HL-60 (cell line): Measurements from ENCODE around the gene ABL2.
"Not testable (repeated sequence)": the region's sequence is repeated elsewhere in the genome, so short reads cannot be mapped to it uniquely, and the experiment has no call there.

Experiments
- DNase-seq, 2 experiments: peaks; one replicate each; pipeline ENCODE4 v3.0.0-alpha.2; 2010 to 2020; ENCODE audit warnings: low read depth in 1 of 2, low spot score in 1 of 2
- H3K27ac ChIP-seq: fragments of 250-450 bp; sonication (Bioruptor Pico); replicated peaks from 2 replicates; pipeline ENCODE4 v1.5.1; 2020; ENCODE audit warnings: mild to moderate bottlenecking, moderate library complexity
- H3K27me3 ChIP-seq: fragments of 250-450 bp; sonication (Bioruptor Pico); 2 replicates; pipeline ENCODE4 v1.5.1; 2021; ENCODE audit warnings: mild to moderate bottlenecking, moderate library complexity; ENCODE audit not compliant: insufficient read depth, poor library complexity, severe bottlenecking
- H3K4me3 ChIP-seq: replicated peaks from 2 replicates; pipeline ENCODE4 v1.5.1; 2011; ENCODE audit warnings: mild to moderate bottlenecking, control low read depth, low read length; ENCODE audit not compliant: insufficient read depth
- GABPA ChIP-seq: IDR thresholded peaks from 2 replicates; pipeline ENCODE4 v1.6.1; 2012; ENCODE audit warnings: low read depth
- POLR2AphosphoS5 ChIP-seq: IDR thresholded peaks from 2 replicates; pipeline ENCODE4 v1.6.1; 2012; ENCODE audit warnings: low read depth
- SPI1 ChIP-seq: IDR thresholded peaks from 2 replicates; pipeline ENCODE4 v1.6.1; 2012; ENCODE audit warnings: low read depth, mild to moderate bottlenecking, borderline replicate concordance
- TF ChIP-seq, protein P1 (sequence below): IDR thresholded peaks from 2 replicates; pipeline ENCODE4 v1.6.1; 2012; ENCODE audit warnings: low read depth; ENCODE audit not compliant: insufficient replicate concordance
- TF ChIP-seq, protein P2 (sequence below): IDR thresholded peaks from one replicate; pipeline ENCODE4 v1.5.1; 2011; ENCODE audit warnings: low read length, control low read depth, inconsistent platforms; ENCODE audit not compliant: insufficient read depth

ABL2 gene

DNA sequence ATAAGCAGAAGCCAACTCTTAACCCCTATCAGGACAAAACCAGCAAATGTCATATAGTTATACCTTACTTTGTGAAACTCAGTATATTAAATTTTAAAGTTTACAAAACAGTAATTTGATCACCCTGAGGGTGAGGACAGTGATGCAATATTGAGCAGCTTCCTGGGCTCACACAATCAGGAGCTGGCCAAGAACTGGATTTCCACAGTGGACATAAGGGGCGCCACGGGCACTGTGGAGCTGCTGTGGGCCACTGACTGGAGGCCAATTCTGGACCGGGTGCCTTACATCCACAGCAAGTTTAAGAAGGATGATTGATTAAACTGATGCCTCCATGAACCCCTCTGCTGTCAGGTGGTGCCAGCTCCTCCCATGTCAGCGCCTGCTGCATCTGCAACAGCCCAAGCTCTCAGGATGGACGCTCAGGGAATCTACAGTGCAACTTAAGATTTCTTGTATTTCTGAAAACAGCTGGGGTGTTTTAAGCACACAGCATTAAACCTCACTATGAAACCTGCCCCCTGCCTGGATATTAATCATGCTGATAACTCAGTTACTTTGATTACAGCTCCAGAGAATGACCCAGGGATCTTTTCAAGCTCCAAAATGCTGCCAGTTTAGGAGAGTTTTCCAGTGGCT lies 91.7 kb downstream of the ABL2 start:
- DNase-seq = no peak
- H3K27me3 ChIP-seq = no peaks in the 10 kb centered on the region
- H3K4me3 ChIP-seq = no peak overlapping the region
- TF ChIP-seq POLR2AphosphoS5 (no peak), SPI1 (no peak), GABPA (no peak)
- TF ChIP-seq, protein P1, sequence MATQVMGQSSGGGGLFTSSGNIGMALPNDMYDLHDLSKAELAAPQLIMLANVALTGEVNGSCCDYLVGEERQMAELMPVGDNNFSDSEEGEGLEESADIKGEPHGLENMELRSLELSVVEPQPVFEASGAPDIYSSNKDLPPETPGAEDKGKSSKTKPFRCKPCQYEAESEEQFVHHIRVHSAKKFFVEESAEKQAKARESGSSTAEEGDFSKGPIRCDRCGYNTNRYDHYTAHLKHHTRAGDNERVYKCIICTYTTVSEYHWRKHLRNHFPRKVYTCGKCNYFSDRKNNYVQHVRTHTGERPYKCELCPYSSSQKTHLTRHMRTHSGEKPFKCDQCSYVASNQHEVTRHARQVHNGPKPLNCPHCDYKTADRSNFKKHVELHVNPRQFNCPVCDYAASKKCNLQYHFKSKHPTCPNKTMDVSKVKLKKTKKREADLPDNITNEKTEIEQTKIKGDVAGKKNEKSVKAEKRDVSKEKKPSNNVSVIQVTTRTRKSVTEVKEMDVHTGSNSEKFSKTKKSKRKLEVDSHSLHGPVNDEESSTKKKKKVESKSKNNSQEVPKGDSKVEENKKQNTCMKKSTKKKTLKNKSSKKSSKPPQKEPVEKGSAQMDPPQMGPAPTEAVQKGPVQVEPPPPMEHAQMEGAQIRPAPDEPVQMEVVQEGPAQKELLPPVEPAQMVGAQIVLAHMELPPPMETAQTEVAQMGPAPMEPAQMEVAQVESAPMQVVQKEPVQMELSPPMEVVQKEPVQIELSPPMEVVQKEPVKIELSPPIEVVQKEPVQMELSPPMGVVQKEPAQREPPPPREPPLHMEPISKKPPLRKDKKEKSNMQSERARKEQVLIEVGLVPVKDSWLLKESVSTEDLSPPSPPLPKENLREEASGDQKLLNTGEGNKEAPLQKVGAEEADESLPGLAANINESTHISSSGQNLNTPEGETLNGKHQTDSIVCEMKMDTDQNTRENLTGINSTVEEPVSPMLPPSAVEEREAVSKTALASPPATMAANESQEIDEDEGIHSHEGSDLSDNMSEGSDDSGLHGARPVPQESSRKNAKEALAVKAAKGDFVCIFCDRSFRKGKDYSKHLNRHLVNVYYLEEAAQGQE = no peak
- TF ChIP-seq, protein P2, sequence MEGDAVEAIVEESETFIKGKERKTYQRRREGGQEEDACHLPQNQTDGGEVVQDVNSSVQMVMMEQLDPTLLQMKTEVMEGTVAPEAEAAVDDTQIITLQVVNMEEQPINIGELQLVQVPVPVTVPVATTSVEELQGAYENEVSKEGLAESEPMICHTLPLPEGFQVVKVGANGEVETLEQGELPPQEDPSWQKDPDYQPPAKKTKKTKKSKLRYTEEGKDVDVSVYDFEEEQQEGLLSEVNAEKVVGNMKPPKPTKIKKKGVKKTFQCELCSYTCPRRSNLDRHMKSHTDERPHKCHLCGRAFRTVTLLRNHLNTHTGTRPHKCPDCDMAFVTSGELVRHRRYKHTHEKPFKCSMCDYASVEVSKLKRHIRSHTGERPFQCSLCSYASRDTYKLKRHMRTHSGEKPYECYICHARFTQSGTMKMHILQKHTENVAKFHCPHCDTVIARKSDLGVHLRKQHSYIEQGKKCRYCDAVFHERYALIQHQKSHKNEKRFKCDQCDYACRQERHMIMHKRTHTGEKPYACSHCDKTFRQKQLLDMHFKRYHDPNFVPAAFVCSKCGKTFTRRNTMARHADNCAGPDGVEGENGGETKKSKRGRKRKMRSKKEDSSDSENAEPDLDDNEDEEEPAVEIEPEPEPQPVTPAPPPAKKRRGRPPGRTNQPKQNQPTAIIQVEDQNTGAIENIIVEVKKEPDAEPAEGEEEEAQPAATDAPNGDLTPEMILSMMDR = no peak
- no peak overlapping the region for H3K27ac ChIP-seq

DNA sequence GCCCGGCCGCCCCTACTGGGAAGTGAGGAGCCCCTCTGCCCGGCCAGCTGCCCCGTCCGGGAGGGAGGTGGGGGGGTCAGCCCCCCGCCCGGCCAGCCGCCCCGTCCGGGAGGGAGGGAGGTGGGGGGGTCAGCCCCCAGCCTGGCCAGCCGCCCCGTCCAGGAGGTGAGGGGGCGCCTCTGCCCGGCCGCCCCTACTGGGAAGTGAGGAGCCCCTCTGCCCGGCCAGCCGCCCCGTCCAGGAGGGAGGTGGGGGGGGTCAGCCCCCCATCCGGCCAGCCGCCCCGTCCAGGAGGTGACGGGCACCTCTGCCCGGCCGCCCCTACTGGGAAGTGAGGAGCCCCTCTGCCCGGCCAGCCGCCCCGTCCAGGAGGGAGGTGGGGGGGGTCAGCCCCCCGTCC lies 93.8 kb downstream of the ABL2 start:
- not testable (repeated sequence) for H3K27me3 ChIP-seq, DNase-seq, H3K4me3 ChIP-seq, H3K27ac ChIP-seq

DNA sequence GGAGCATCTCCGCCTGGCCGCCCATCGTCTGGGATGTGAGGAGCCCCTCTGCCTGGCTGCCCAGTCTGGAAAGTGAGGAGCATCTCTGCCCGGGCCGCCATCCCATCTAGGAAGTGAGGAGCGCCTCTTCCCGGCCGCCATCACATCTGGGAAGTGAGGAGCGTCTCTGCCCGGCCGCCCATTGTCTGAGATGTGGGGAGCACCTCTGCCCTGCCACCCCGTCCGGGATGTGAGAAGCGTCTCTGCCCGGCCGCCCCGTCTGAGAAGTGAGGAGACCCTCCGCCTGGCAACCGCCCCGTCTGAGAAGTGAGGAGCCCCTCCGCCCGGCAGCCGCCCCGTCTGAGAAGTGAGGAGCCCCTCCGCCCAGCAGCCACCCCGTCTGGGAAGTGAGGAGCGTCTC lies 94.3 kb downstream of the ABL2 start:
- not testable (repeated sequence) for DNase-seq, H3K4me3 ChIP-seq, H3K27ac ChIP-seq, H3K27me3 ChIP-seq

DNA sequence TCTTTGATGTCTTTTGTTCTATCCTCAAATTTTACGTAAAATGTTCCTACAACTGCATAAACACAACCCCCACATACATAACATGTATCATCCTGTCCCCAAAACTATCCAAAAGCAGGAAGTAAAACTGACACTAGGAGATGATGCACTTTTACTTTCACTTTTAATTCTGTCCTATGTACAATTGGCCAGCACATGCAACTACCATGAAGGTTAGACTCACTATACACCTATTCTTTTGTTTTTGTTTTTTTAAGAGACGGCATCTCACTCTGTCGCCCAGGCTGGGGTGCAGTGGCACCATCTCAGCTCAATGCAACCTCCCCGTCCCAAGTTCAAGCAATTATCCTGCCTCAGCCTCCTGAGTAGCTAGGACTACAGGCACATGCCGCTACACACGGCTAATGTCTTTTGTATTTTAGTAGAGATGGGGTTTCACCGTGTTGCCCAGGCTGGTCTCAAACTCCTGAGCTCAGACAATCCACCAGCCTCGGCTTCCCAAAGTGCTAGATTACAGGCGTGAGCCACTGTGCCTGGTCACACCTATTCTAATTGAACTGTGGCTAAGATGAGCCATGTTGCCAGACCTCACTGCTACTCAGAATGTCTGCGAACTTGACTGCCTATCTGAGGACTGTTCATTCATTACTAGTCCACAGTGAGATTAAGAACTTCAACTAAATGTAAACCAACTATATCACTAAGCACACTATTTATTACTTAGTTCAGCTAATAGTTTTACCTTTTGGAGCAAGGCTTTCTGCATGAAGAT lies 99.6 kb downstream of the ABL2 start:
- H3K4me3 ChIP-seq = peak overlapping the region; percentile 9; the same call in 1 of the 2 replicates
- H3K27me3 ChIP-seq = no peaks in the 10 kb centered on the region
- peak; percentile 15 to 19 for DNase-seq
- no peak for TF ChIP-seq SPI1
- TF ChIP-seq GABPA = no peak
- TF ChIP-seq, protein P2 = no peak
- TF ChIP-seq, protein P1 = no peak
- no peak for TF ChIP-seq POLR2AphosphoS5
- H3K27ac ChIP-seq = peak overlapping the region; percentile 62

DNA sequence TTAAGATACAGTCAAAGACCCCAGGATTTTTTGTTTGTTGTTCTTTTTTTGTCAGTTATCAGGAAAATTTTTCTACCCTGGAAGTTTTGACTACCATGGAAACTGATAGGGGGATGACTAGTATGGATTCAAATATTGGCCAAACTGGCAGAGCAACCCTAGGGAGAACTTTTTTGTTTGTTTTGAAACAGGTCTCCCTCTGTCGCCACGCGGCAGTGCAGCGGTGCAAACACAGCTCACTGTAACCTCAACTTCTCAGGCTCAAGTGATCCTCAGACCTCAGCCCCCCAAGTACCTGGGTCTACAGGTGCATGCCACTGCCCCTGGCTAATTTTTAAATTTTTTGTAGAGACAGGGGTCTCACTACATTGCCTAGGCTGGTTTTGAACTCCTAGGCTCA lies 101.0 kb downstream of the ABL2 start:
- H3K4me3 ChIP-seq = no peak overlapping the region
- H3K27ac ChIP-seq = no peak overlapping the region

More for the DNA sequence above, 101.0 kb downstream of the ABL2 start:
- DNase-seq = no peak
- TF ChIP-seq, protein P2 = no peak
- no peak for TF ChIP-seq SPI1
- TF ChIP-seq POLR2AphosphoS5 = no peak
- TF ChIP-seq, protein P1 = no peak
- no peak for TF ChIP-seq GABPA
- no peaks in the 10 kb centered on the region for H3K27me3 ChIP-seq
